Measurements from ENCODE around the gene SUSD2.

- TF ChIP-seq ATF3 (IDR thresholded peaks at IDR 0.05) = no peak
- TF ChIP-seq FOXA1 (IDR thresholded peaks at IDR 0.05) = no peak
- no peak for TF ChIP-seq YY1 (IDR thresholded peaks at IDR 0.05)
- TF ChIP-seq CTCF (IDR thresholded peaks at IDR 0.05; ENCODE audit: low read depth, low read length, missing input control) = peak; percentile 71
- TF ChIP-seq MAX (IDR thresholded peaks at IDR 0.05) = no peak
- no peak for TF ChIP-seq SP1 (IDR thresholded peaks at IDR 0.05)
- TF ChIP-seq TAF1 (conservative IDR thresholded peaks at IDR 0.05) = no peak
- peak; percentile 86 to 94 for TF ChIP-seq RAD21 (IDR thresholded peaks at IDR 0.05)
- no peak for TF ChIP-seq HNF4G (IDR thresholded peaks at IDR 0.05)
- no peak for TF ChIP-seq ZBTB33 (IDR thresholded peaks at IDR 0.05)
These were observed 6.0 kb upstream of the SUSD2 start for GRCh38 chr22:24175160-24175808.
